K562 (cell line): Measurements from ENCODE around the gene UBE2D3. TPM values are rescaled to one million over a fixed set of nuclear protein-coding genes. Genes with fewer than 3 reads are reported as not detected.

Experiments used
- CEBPB ChIP-seq: fragments of 450-650 bp; IDR thresholded peaks from 2 replicates; pipeline ENCODE4 v1.6.1; 2016; ENCODE audit warnings: missing genetic modification characterization, missing compliant biosample characterization
- CHAMP1 ChIP-seq: fragments of 450-650 bp; IDR thresholded peaks from 2 replicates; pipeline ENCODE4 v1.6.1; 2016; ENCODE audit warnings: mild to moderate bottlenecking
- CUX1 ChIP-seq: fragments of 200-800 bp; sonication (Bioruptor generic); IDR thresholded peaks from 2 replicates; pipeline ENCODE4 v1.6.1; 2016; ENCODE audit warnings: missing genetic modification characterization, missing compliant biosample characterization
- EGR1 ChIP-seq: fragments of 450-650 bp; conservative IDR thresholded peaks from 2 replicates; pipeline ENCODE4 v1.6.1; 2017; ENCODE audit warnings: mild to moderate bottlenecking
- GABPB2 ChIP-seq: fragments of 250-450 bp; sonication (Bioruptor Pico); conservative IDR thresholded peaks from 2 replicates; pipeline ENCODE4 v1.5.1; 2021; ENCODE audit warnings: mild to moderate bottlenecking
- HOMEZ ChIP-seq: fragments of 250-450 bp; sonication (Bioruptor Pico); IDR thresholded peaks from 2 replicates; pipeline ENCODE4 v1.4.0; 2020; ENCODE audit warnings: mild to moderate bottlenecking, moderate library complexity
- JUND ChIP-seq, 2 experiments: IDR thresholded peaks; 2 replicates in 1 of 2; 3 replicates in 1 of 2; pipeline ENCODE4 v1.6.1; 2011; ENCODE audit warnings: borderline replicate concordance in 2 of 2, low read depth in 2 of 2, low read length in 2 of 2, improper control_type of control experiment in 1 of 2, missing biosample characterization in 1 of 2, missing genetic modification characterization in 1 of 2, missing genetic modification reagents in 1 of 2
- KDM4B ChIP-seq, 2 experiments: fragments of 450-650 bp in 1 of 2; sonication (generic) in 1 of 2; IDR thresholded peaks; 2 replicates each; pipeline ENCODE4 v1.6.1; 2016 to 2017; ENCODE audit warnings: borderline replicate concordance in 2 of 2, antibody characterized with exemption in 1 of 2, low read depth in 1 of 2, mild to moderate bottlenecking in 1 of 2
- MECOM ChIP-seq: fragments of 250-450 bp; sonication (Bioruptor Pico); IDR thresholded peaks from 2 replicates; pipeline ENCODE4 v1.8.0; 2022; ENCODE audit warnings: inconsistent platforms
- NFATC3 ChIP-seq: fragments of 450-650 bp; IDR thresholded peaks from 2 replicates; pipeline ENCODE4 v1.6.1; 2017; ENCODE audit warnings: mild to moderate bottlenecking
- PHF8 ChIP-seq: fragments of 200-600 bp; sonication (generic); IDR thresholded peaks from 2 replicates; pipeline ENCODE4 v1.6.1; 2012; ENCODE audit warnings: mixed run types, mild to moderate bottlenecking, inconsistent platforms, low read length, moderate library complexity, borderline replicate concordance
- ZNF121 ChIP-seq: sonication (generic); formaldehyde crosslinking; conservative IDR thresholded peaks from 2 replicates; pipeline ENCODE4 v1.8.0; 2022; ENCODE audit warnings: missing genetic modification reagents
- ZNF175 ChIP-seq: fragments of 200-800 bp; sonication (Bioruptor generic); IDR thresholded peaks from 2 replicates; pipeline ENCODE4 v1.6.1; 2016; ENCODE audit warnings: low read depth, mild to moderate bottlenecking, missing genetic modification characterization, missing compliant biosample characterization
- ZNF184 ChIP-seq: sonication (generic); formaldehyde crosslinking; IDR thresholded peaks from 2 replicates; pipeline ENCODE4 v1.5.0; 2020; ENCODE audit warnings: missing genetic modification reagents
- ZNF253 ChIP-seq: fragments of 250-450 bp; sonication (Bioruptor Pico); conservative IDR thresholded peaks from 2 replicates; pipeline ENCODE4 v1.6.1; 2021; ENCODE audit warnings: mild to moderate bottlenecking
- ZNF740 ChIP-seq, 3 experiments: fragments of 200-800 bp in 1 of 3; sonication (Bioruptor generic) in 1 of 3; sonication (generic) in 1 of 3; formaldehyde crosslinking in 1 of 3; IDR thresholded peaks; 2 replicates each; pipeline versions ENCODE4 v1.6.1 to v1.8.0; 2016 to 2022; ENCODE audit warnings: mild to moderate bottlenecking in 2 of 3, missing compliant biosample characterization in 2 of 3, missing genetic modification characterization in 2 of 3, missing genetic modification reagents in 1 of 3
- polyA plus RNA-seq, 8 experiments: library from polyadenylated mRNA; depleted of rRNA in 4 of 8; stranded (reverse) in 5 of 8; unstranded in 3 of 8; fragments of >200 nt; fragmentation: Nextera tagmentation in 2 of 8; fragmentation: Illumina TruSeq in 1 of 8; extraction: Ambion mirVana in 2 of 8; extraction: Trizol in 1 of 8; gene quantifications; 2 replicates each; pipeline versions ENCODE4 v1.2.1 to v1.2.3, GENCODE V29; 2011 to 2014; ENCODE audit warnings: inconsistent platforms in 1 of 8, missing spikeins in 1 of 8
- total RNA-seq, 7 experiments: library from RNA; depleted of rRNA in 6 of 7; stranded (reverse); fragments of >200 nt in 6 of 7; fragmentation: Illumina TruSeq in 2 of 7; extraction: Trizol in 2 of 7; gene quantifications; 2 replicates each; pipeline versions ENCODE4 v1.2.1 to v1.2.3, GENCODE V29; 2011 to 2021; ENCODE audit warnings: low replicate concordance in 1 of 7

UBE2D3 gene
- total and polyA plus RNA-seq, 9 of the 15 experiments (the other 6 are each of a cell fraction or from before 2014, with no cell fraction given): 191 to 618 (median 292) TPM

- TF ChIP-seq PHF8 (no peak), KDM4B (IDR thresholded peaks at IDR 0.05; ENCODE audit: borderline replicate concordance in 2 of 2, low read depth in 1 of 2) (no peak), JUND (IDR thresholded peaks at IDR 0.05; ENCODE audit: borderline replicate concordance, low read depth, low read length) (no peak), JUND (tag; IDR thresholded peaks at IDR 0.05; ENCODE audit: borderline replicate concordance, low read depth, low read length) (peak; percentile 10; the same call in 1 of the 3 replicates), CEBPB (tag) (peak; percentile 53), HOMEZ (CRISPR knock-in tag) (no peak), NFATC3 (0 out of 2 replicates have a peak, but pooled peaks have one; percentile 36), ZNF121 (no peak), GABPB2 (no peak), ZNF253 (CRISPR knock-in tag) (no peak), ZNF740 (CRISPR knock-in tag; IDR thresholded peaks at IDR 0.05) (no peak), ZNF740 (tag; IDR thresholded peaks at IDR 0.05) (no peak), ZNF184 (no peak), MECOM (no peak), CUX1 (CRISPR knock-in tag) (0 out of 2 replicates have a peak, but pooled peaks have one; percentile 17), ZNF175 (CRISPR knock-in tag) (0 out of 2 replicates have a peak, but pooled peaks have one; percentile 43), CHAMP1 (no peak), EGR1 (no peak)
Measured at GRCh38 chr4:102868153-102868780, 40.9 kb upstream of the UBE2D3 start (continued).
